ENCODE data around the gene CKAP2L. TPM values are rescaled to one million over a fixed set of nuclear protein-coding genes. Genes with fewer than 3 reads are reported as not detected.

CKAP2L gene
- total and polyA plus RNA-seq, 9 donors = 5.5 to 17.9 (median 9.6) TPM

GRCh38 chr2:112765251-112765650, 842 bp upstream of the CKAP2L start:
- Histone ChIP-seq H3K4me3 (ENCODE audit: low read length) (peak overlapping the region; percentile 85), H3K27ac (ENCODE audit: low read length) (peak overlapping the region; percentile 47), H3K9me3 (replicated peaks; ENCODE audit: control insufficient read depth, low read depth, low read length) (no peaks in the 10 kb centered on the region), H3K4me1 (ENCODE audit: control insufficient read depth, insufficient read depth, low read length) (peaks cover 8% of the 10 kb centered on the region), H3K27me3 (ENCODE audit: control insufficient read depth, insufficient read depth, low read length) (no peaks in the 10 kb centered on the region), H3K36me3 (ENCODE audit: control insufficient read depth, insufficient read depth, low read length) (no peaks in the 10 kb centered on the region)
- no CpG with 5 or more reads among the region's 4 CpGs for WGBS (ENCODE audit: insufficient coverage)
- DNase-seq = peak; percentile 12

- Histone ChIP-seq H3K27me3 (ENCODE audit: control insufficient read depth, insufficient read depth, low read length) (no peaks in the 10 kb centered on the region), H3K27ac (ENCODE audit: low read length) (no peak overlapping the region), H3K4me3 (ENCODE audit: low read length) (no peak overlapping the region), H3K36me3 (ENCODE audit: control insufficient read depth, insufficient read depth, low read length) (peaks cover 2% of the 10 kb centered on the region), H3K9me3 (replicated peaks; ENCODE audit: control insufficient read depth, low read depth, low read length) (no peaks in the 10 kb centered on the region), H3K4me1 (ENCODE audit: control insufficient read depth, insufficient read depth, low read length) (peaks cover 8% of the 10 kb centered on the region)
- no peak for DNase-seq
- WGBS (ENCODE audit: insufficient coverage) = 92% methylated on average over 3 of the region's 4 CpGs
These were observed 2.1 kb downstream of the CKAP2L start for GRCh38 chr2:112762276-112762675.

GRCh38 chr2:112760149-112760548, 4.3 kb downstream of the CKAP2L start:
- Histone ChIP-seq H3K9me3 (replicated peaks; ENCODE audit: control insufficient read depth, low read depth, low read length) (no peaks in the 10 kb centered on the region), H3K27ac (ENCODE audit: low read length) (no peak overlapping the region), H3K36me3 (ENCODE audit: control insufficient read depth, insufficient read depth, low read length) (peaks cover 8% of the 10 kb centered on the region), H3K4me3 (ENCODE audit: low read length) (no peak overlapping the region), H3K4me1 (ENCODE audit: control insufficient read depth, insufficient read depth, low read length) (peaks cover 7% of the 10 kb centered on the region), H3K27me3 (ENCODE audit: control insufficient read depth, insufficient read depth, low read length) (no peaks in the 10 kb centered on the region)
- no CpG with 5 or more reads among the region's 1 CpG for WGBS (ENCODE audit: insufficient coverage)
- no peak for DNase-seq

- no peak overlapping the region for H3K27ac ChIP-seq (ENCODE audit: low read length)
- H3K4me3 ChIP-seq (ENCODE audit: low read length) = no peak overlapping the region
- H3K9me3 ChIP-seq (replicated peaks; ENCODE audit: control insufficient read depth, low read depth, low read length) = no peaks in the 10 kb centered on the region
- H3K36me3 ChIP-seq (ENCODE audit: control insufficient read depth, insufficient read depth, low read length) = peaks cover 16% of the 10 kb centered on the region
- no peak for DNase-seq
- H3K4me1 ChIP-seq (ENCODE audit: control insufficient read depth, insufficient read depth, low read length) = peaks cover 2% of the 10 kb centered on the region
- WGBS (ENCODE audit: insufficient coverage) = no CpG with 5 or more reads among the region's 2 CpGs
- H3K27me3 ChIP-seq (ENCODE audit: control insufficient read depth, insufficient read depth, low read length) = no peaks in the 10 kb centered on the region
These were observed 5.7 kb downstream of the CKAP2L start for GRCh38 chr2:112758711-112759110.

GRCh38 chr2:112757265-112757664, 7.1 kb downstream of the CKAP2L start:
- H3K4me1 ChIP-seq (ENCODE audit: control insufficient read depth, insufficient read depth, low read length) = no peaks in the 10 kb centered on the region
- H3K4me3 ChIP-seq (ENCODE audit: low read length) = no peak overlapping the region
- H3K27ac ChIP-seq (ENCODE audit: low read length) = no peak overlapping the region
- no CpG with 5 or more reads among the region's 3 CpGs for WGBS (ENCODE audit: insufficient coverage)
- peaks cover 22% of the 10 kb centered on the region for H3K36me3 ChIP-seq (ENCODE audit: control insufficient read depth, insufficient read depth, low read length)
- H3K27me3 ChIP-seq (ENCODE audit: control insufficient read depth, insufficient read depth, low read length) = no peaks in the 10 kb centered on the region
- no peaks in the 10 kb centered on the region for H3K9me3 ChIP-seq (replicated peaks; ENCODE audit: control insufficient read depth, low read depth, low read length)
- DNase-seq = no peak

- Histone ChIP-seq H3K4me3 (ENCODE audit: low read length) (no peak overlapping the region), H3K4me1 (ENCODE audit: control insufficient read depth, insufficient read depth, low read length) (no peaks in the 10 kb centered on the region), H3K27ac (ENCODE audit: low read length) (no peak overlapping the region), H3K27me3 (ENCODE audit: control insufficient read depth, insufficient read depth, low read length) (no peaks in the 10 kb centered on the region), H3K36me3 (ENCODE audit: control insufficient read depth, insufficient read depth, low read length) (peaks cover 22% of the 10 kb centered on the region), H3K9me3 (replicated peaks; ENCODE audit: control insufficient read depth, low read depth, low read length) (no peaks in the 10 kb centered on the region)
- WGBS (ENCODE audit: insufficient coverage) = no CpG with 5 or more reads among the region's 3 CpGs
- no peak for DNase-seq
These were observed 8.2 kb downstream of the CKAP2L start for GRCh38 chr2:112756207-112756606.

GRCh38 chr2:112755444-112755843, 9.0 kb downstream of the CKAP2L start:
- H3K4me1 ChIP-seq (ENCODE audit: control insufficient read depth, insufficient read depth, low read length) = no peaks in the 10 kb centered on the region
- no peaks in the 10 kb centered on the region for H3K27me3 ChIP-seq (ENCODE audit: control insufficient read depth, insufficient read depth, low read length)
- H3K36me3 ChIP-seq (ENCODE audit: control insufficient read depth, insufficient read depth, low read length) = peaks cover 22% of the 10 kb centered on the region
- 93% methylated on average over 1 of the region's 4 CpGs for WGBS (ENCODE audit: insufficient coverage)
- H3K27ac ChIP-seq (ENCODE audit: low read length) = no peak overlapping the region
- H3K4me3 ChIP-seq (ENCODE audit: low read length) = no peak overlapping the region
- DNase-seq = no peak
- H3K9me3 ChIP-seq (replicated peaks; ENCODE audit: control insufficient read depth, low read depth, low read length) = no peaks in the 10 kb centered on the region

- WGBS (ENCODE audit: insufficient coverage) = 88% methylated on average over 1 of the region's 1 CpG
- Histone ChIP-seq H3K4me1 (ENCODE audit: control insufficient read depth, insufficient read depth, low read length) (peaks cover 3% of the 10 kb centered on the region), H3K36me3 (ENCODE audit: control insufficient read depth, insufficient read depth, low read length) (peaks cover 26% of the 10 kb centered on the region), H3K27me3 (ENCODE audit: control insufficient read depth, insufficient read depth, low read length) (no peaks in the 10 kb centered on the region), H3K27ac (ENCODE audit: low read length) (no peak overlapping the region), H3K4me3 (ENCODE audit: low read length) (no peak overlapping the region), H3K9me3 (replicated peaks; ENCODE audit: control insufficient read depth, low read depth, low read length) (no peaks in the 10 kb centered on the region)
- no peak for DNase-seq
These were observed 9.8 kb downstream of the CKAP2L start for GRCh38 chr2:112754564-112754963.

GRCh38 chr2:112752667-112753066, 11.7 kb downstream of the CKAP2L start:
- no peak overlapping the region for H3K27ac ChIP-seq (ENCODE audit: low read length)
- no peaks in the 10 kb centered on the region for H3K9me3 ChIP-seq (replicated peaks; ENCODE audit: control insufficient read depth, low read depth, low read length)
- 97% methylated on average over 3 of the region's 4 CpGs for WGBS (ENCODE audit: insufficient coverage)
- H3K36me3 ChIP-seq (ENCODE audit: control insufficient read depth, insufficient read depth, low read length) = peaks cover 26% of the 10 kb centered on the region
- H3K4me1 ChIP-seq (ENCODE audit: control insufficient read depth, insufficient read depth, low read length) = peaks cover 3% of the 10 kb centered on the region
- H3K4me3 ChIP-seq (ENCODE audit: low read length) = no peak overlapping the region
- H3K27me3 ChIP-seq (ENCODE audit: control insufficient read depth, insufficient read depth, low read length) = no peaks in the 10 kb centered on the region
- DNase-seq = no peak

GRCh38 chr2:112751451-112752197, 12.8 kb downstream of the CKAP2L start:
- Histone ChIP-seq H3K4me1 (ENCODE audit: control insufficient read depth, insufficient read depth, low read length) (peaks cover 3% of the 10 kb centered on the region), H3K4me3 (ENCODE audit: low read length) (no peak overlapping the region), H3K27ac (ENCODE audit: low read length) (no peak overlapping the region), H3K9me3 (replicated peaks; ENCODE audit: control insufficient read depth, low read depth, low read length) (no peaks in the 10 kb centered on the region), H3K36me3 (ENCODE audit: control insufficient read depth, insufficient read depth, low read length) (peaks cover 23% of the 10 kb centered on the region), H3K27me3 (ENCODE audit: control insufficient read depth, insufficient read depth, low read length) (no peaks in the 10 kb centered on the region)
- DNase-seq = no peak

- Histone ChIP-seq H3K27me3 (ENCODE audit: control insufficient read depth, insufficient read depth, low read length) (no peaks in the 10 kb centered on the region), H3K4me3 (ENCODE audit: low read length) (no peak overlapping the region), H3K4me1 (ENCODE audit: control insufficient read depth, insufficient read depth, low read length) (peaks cover 3% of the 10 kb centered on the region), H3K36me3 (ENCODE audit: control insufficient read depth, insufficient read depth, low read length) (peaks cover 21% of the 10 kb centered on the region), H3K27ac (ENCODE audit: low read length) (no peak overlapping the region), H3K9me3 (replicated peaks; ENCODE audit: control insufficient read depth, low read depth, low read length) (no peaks in the 10 kb centered on the region)
- no peak for DNase-seq
These were observed 13.9 kb downstream of the CKAP2L start for GRCh38 chr2:112750560-112750843.
